ENCODE results near the gene PID1.

PID1 gene

DNA sequence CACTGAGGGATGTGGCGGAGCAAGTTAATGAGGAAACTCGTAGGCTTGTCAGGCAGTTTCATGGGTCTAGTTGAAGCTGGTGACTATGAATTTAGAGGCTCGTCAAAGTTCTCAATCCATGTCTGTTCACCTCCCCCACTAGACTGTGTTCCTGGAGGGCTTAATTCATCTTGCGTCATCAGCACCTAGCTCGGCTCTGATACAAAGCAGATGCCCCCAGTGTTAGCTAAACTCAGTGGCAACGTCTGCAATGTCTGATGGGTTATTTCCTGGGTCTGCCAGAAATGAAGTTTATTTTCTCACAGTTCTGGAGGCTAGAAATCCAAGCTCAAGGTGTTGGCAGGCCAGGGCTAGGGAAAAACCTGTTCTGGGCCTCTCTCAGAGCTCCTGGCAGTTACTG lies 140.6 kb downstream of the PID1 start:
- Histone ChIP-seq H3K4me3 (IDR thresholded peaks at IDR 0.05; ENCODE audit: insufficient read depth, low read depth, low read length) (no peak overlapping the region), H3K36me3 (ENCODE audit: insufficient read depth) (no peaks in the 10 kb centered on the region), H2AFZ (ENCODE audit: low read depth) (no peak overlapping the region), H3K27me3 (ENCODE audit: insufficient read depth, low read depth) (no peaks in the 10 kb centered on the region), H3K27ac (no peak overlapping the region), H3K9ac (no peak overlapping the region), H3K4me2 (no peak overlapping the region), H3K79me2 (ENCODE audit: insufficient read depth, low read depth) (no peaks in the 10 kb centered on the region), H4K20me1 (ENCODE audit: insufficient read depth) (no peaks in the 10 kb centered on the region), H3K4me1 (ENCODE audit: low read depth, poor library complexity, severe bottlenecking) (no peaks in the 10 kb centered on the region)
- TF ChIP-seq CTCF (conservative IDR thresholded peaks at IDR 0.05; ENCODE audit: low read depth, low read length) = no peak

- no peak overlapping the region for H3K27ac ChIP-seq
- no peaks in the 10 kb centered on the region for H3K4me1 ChIP-seq (ENCODE audit: low read depth, poor library complexity, severe bottlenecking)
- H2AFZ ChIP-seq (ENCODE audit: low read depth) = no peak overlapping the region
- no peaks in the 10 kb centered on the region for H3K36me3 ChIP-seq (ENCODE audit: insufficient read depth)
- H3K27me3 ChIP-seq (ENCODE audit: insufficient read depth, low read depth) = no peaks in the 10 kb centered on the region
- no peak overlapping the region for H3K4me3 ChIP-seq (IDR thresholded peaks at IDR 0.05; ENCODE audit: insufficient read depth, low read depth, low read length)
- no peak overlapping the region for H3K4me2 ChIP-seq
- H3K9ac ChIP-seq = no peak overlapping the region
- no peaks in the 10 kb centered on the region for H4K20me1 ChIP-seq (ENCODE audit: insufficient read depth)
- no peaks in the 10 kb centered on the region for H3K79me2 ChIP-seq (ENCODE audit: insufficient read depth, low read depth)
- TF ChIP-seq CTCF (conservative IDR thresholded peaks at IDR 0.05; ENCODE audit: low read depth, low read length) = no peak
Measured at GRCh38 chr2:229129738-229130371, 141.2 kb downstream of the PID1 start.

DNA sequence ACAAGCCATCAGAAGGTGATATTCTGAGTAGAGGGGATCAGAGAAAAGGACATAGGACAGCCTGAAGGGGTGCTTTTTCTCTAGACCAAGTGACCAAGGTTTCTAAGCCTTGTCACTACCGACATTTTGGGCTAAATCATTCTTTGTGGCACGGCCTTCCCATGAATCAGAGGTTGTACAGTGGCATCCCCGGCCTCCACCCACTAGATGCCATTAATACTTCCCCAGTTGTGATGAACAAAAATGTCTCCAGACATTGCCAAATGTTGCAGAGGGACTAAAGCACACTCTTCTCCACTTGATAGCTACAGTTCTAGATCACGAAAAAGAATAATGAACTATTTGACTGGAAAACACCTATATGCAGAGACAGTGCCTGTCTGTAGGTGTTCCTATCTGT lies 143.6 kb downstream of the PID1 start:
- H3K79me2 ChIP-seq (ENCODE audit: insufficient read depth, low read depth) = no peaks in the 10 kb centered on the region
- H3K4me1 ChIP-seq (ENCODE audit: low read depth, poor library complexity, severe bottlenecking) = no peaks in the 10 kb centered on the region
- no peak overlapping the region for H3K9ac ChIP-seq
- no peak overlapping the region for H3K27ac ChIP-seq
- H3K27me3 ChIP-seq (ENCODE audit: insufficient read depth, low read depth) = no peaks in the 10 kb centered on the region
- no peak overlapping the region for H3K4me2 ChIP-seq
- no peak for TF ChIP-seq CTCF (conservative IDR thresholded peaks at IDR 0.05; ENCODE audit: low read depth, low read length)
- H3K36me3 ChIP-seq (ENCODE audit: insufficient read depth) = no peaks in the 10 kb centered on the region
- no peak overlapping the region for H3K4me3 ChIP-seq (IDR thresholded peaks at IDR 0.05; ENCODE audit: insufficient read depth, low read depth, low read length)
- no peaks in the 10 kb centered on the region for H4K20me1 ChIP-seq (ENCODE audit: insufficient read depth)
- H2AFZ ChIP-seq (ENCODE audit: low read depth) = no peak overlapping the region

- Histone ChIP-seq H3K4me1 (ENCODE audit: low read depth, poor library complexity, severe bottlenecking) (no peaks in the 10 kb centered on the region), H3K27me3 (ENCODE audit: insufficient read depth, low read depth) (no peaks in the 10 kb centered on the region), H3K9ac (no peak overlapping the region), H3K4me2 (no peak overlapping the region), H3K27ac (no peak overlapping the region), H3K4me3 (IDR thresholded peaks at IDR 0.05; ENCODE audit: insufficient read depth, low read depth, low read length) (no peak overlapping the region), H4K20me1 (ENCODE audit: insufficient read depth) (no peaks in the 10 kb centered on the region), H2AFZ (ENCODE audit: low read depth) (no peak overlapping the region), H3K79me2 (ENCODE audit: insufficient read depth, low read depth) (no peaks in the 10 kb centered on the region), H3K36me3 (ENCODE audit: insufficient read depth) (no peaks in the 10 kb centered on the region)
- TF ChIP-seq CTCF (conservative IDR thresholded peaks at IDR 0.05; ENCODE audit: low read depth, low read length) = no peak
Measured at GRCh38 chr2:229126066-229126465, 145.0 kb downstream of the PID1 start.
